SK-N-SH treated with all-trans-retinoic acid at 6 μM for 48 hours (cell line): ENCODE results near the gene FDXR.

Source experiments
- ATAC-seq: fragments of 200-7000 bp; cut with Tn5 transposase; 3 replicates; pipeline ENCODE4 v1.9.1; 2020; ENCODE audit warnings: mild to moderate bottlenecking, moderate library complexity
- ARNTL ChIP-seq: fragments of 450-650 bp; formaldehyde crosslinking; IDR thresholded peaks from 2 replicates; pipeline ENCODE4 v1.5.0; 2020; ENCODE audit warnings: low read depth, mild to moderate bottlenecking, moderate library complexity, borderline replicate concordance
- BACH2 ChIP-seq: fragments of 250-450 bp; sonication (Bioruptor Pico); IDR thresholded peaks from 2 replicates; pipeline ENCODE4 v1.9.0; 2021; ENCODE audit warnings: mild to moderate bottlenecking, borderline replicate concordance
- CSDC2 ChIP-seq: fragments of 250-450 bp; sonication (Bioruptor Pico); IDR thresholded peaks from 2 replicates; pipeline ENCODE4 v1.5.0; 2020; ENCODE audit warnings: mild to moderate bottlenecking, moderate library complexity
- GLIS3 ChIP-seq: fragments of 250-450 bp; sonication (Bioruptor Pico); IDR thresholded peaks from 2 replicates; pipeline ENCODE4 v1.5.0; 2020; ENCODE audit warnings: mild to moderate bottlenecking, moderate library complexity
- ISL1 ChIP-seq: fragments of 250-450 bp; sonication (Bioruptor Pico); IDR thresholded peaks from 2 replicates; pipeline ENCODE4 v2.1.2; 2022; ENCODE audit warnings: mild to moderate bottlenecking, moderate library complexity
- OSR1 ChIP-seq: fragments of 250-450 bp; sonication (Bioruptor Pico); IDR thresholded peaks from 2 replicates; pipeline ENCODE4 v1.8.0; 2022; ENCODE audit warnings: moderate library complexity, mild to moderate bottlenecking, inconsistent platforms
- PPARA ChIP-seq: fragments of 250-450 bp; sonication (Bioruptor Pico); IDR thresholded peaks from 2 replicates; pipeline ENCODE4 v1.5.0; 2020; ENCODE audit warnings: mild to moderate bottlenecking, borderline replicate concordance
- RARB ChIP-seq: fragments of 250-450 bp; sonication (Bioruptor Pico); IDR thresholded peaks from 2 replicates; pipeline ENCODE4 v1.8.0; 2021; ENCODE audit warnings: mild to moderate bottlenecking, moderate library complexity
- SNAI2 ChIP-seq: fragments of 250-450 bp; sonication (Bioruptor Pico); IDR thresholded peaks from 2 replicates; pipeline ENCODE4 v1.5.0; 2020; ENCODE audit warnings: mild to moderate bottlenecking, moderate library complexity
- TCF4 ChIP-seq: fragments of 250-450 bp; sonication (Bioruptor Pico); IDR thresholded peaks from 2 replicates; pipeline ENCODE4 v1.8.0; 2021; ENCODE audit warnings: mild to moderate bottlenecking, moderate library complexity, borderline replicate concordance
- TOX ChIP-seq: fragments of 250-450 bp; sonication (Bioruptor Pico); IDR thresholded peaks from 2 replicates; pipeline ENCODE4 v1.8.0; 2021; ENCODE audit warnings: mild to moderate bottlenecking, moderate library complexity, borderline replicate concordance
- ZC3H10 ChIP-seq: fragments of 250-450 bp; sonication (Bioruptor Pico); IDR thresholded peaks from 2 replicates; pipeline ENCODE4 v1.5.1; 2021; ENCODE audit warnings: mild to moderate bottlenecking, moderate library complexity
- ZFP3 ChIP-seq: fragments of 250-450 bp; sonication (Bioruptor Pico); IDR thresholded peaks from 2 replicates; pipeline ENCODE4 v1.5.0; 2020; ENCODE audit warnings: mild to moderate bottlenecking, moderate library complexity
- ZFP30 ChIP-seq: fragments of 450-650 bp; formaldehyde crosslinking; IDR thresholded peaks from 2 replicates; pipeline ENCODE4 v1.5.0; 2022; ENCODE audit warnings: mild to moderate bottlenecking, moderate library complexity
- ZNF565 ChIP-seq: fragments of 450-650 bp; formaldehyde crosslinking; conservative IDR thresholded peaks from 2 replicates; pipeline ENCODE4 v1.5.0; 2020; ENCODE audit warnings: low read depth, mild to moderate bottlenecking, moderate library complexity
- ZNF70 ChIP-seq: fragments of 450-650 bp; formaldehyde crosslinking; IDR thresholded peaks from 2 replicates; pipeline ENCODE4 v1.5.0; 2020; ENCODE audit warnings: mild to moderate bottlenecking, moderate library complexity
- ZNF8 ChIP-seq: fragments of 450-650 bp; formaldehyde crosslinking; IDR thresholded peaks from 2 replicates; pipeline ENCODE4 v1.5.0; 2020; ENCODE audit warnings: mild to moderate bottlenecking, moderate library complexity
- TF ChIP-seq, protein P1 (sequence below): fragments of 250-450 bp; sonication (Bioruptor Pico); IDR thresholded peaks from 2 replicates; pipeline ENCODE4 v1.8.0; 2021; ENCODE audit warnings: low read depth, mild to moderate bottlenecking, moderate library complexity, borderline replicate concordance
- TF ChIP-seq, protein P2 (sequence below): fragments of 250-450 bp; sonication (Bioruptor Pico); IDR thresholded peaks from 2 replicates; pipeline ENCODE4 v1.5.0; 2020; ENCODE audit warnings: mild to moderate bottlenecking, moderate library complexity
- TF ChIP-seq, protein P3 (sequence below): fragments of 250-450 bp; sonication (Bioruptor Pico); IDR thresholded peaks from 2 replicates; pipeline ENCODE4 v1.5.1; 2021; ENCODE audit warnings: mild to moderate bottlenecking, moderate library complexity
- TF ChIP-seq, protein P4 (sequence below): fragments of 250-450 bp; sonication (Bioruptor Pico); IDR thresholded peaks from 2 replicates; pipeline ENCODE4 v1.8.0; 2020; ENCODE audit warnings: mild to moderate bottlenecking, moderate library complexity, borderline replicate concordance

The FDXR gene

DNA sequence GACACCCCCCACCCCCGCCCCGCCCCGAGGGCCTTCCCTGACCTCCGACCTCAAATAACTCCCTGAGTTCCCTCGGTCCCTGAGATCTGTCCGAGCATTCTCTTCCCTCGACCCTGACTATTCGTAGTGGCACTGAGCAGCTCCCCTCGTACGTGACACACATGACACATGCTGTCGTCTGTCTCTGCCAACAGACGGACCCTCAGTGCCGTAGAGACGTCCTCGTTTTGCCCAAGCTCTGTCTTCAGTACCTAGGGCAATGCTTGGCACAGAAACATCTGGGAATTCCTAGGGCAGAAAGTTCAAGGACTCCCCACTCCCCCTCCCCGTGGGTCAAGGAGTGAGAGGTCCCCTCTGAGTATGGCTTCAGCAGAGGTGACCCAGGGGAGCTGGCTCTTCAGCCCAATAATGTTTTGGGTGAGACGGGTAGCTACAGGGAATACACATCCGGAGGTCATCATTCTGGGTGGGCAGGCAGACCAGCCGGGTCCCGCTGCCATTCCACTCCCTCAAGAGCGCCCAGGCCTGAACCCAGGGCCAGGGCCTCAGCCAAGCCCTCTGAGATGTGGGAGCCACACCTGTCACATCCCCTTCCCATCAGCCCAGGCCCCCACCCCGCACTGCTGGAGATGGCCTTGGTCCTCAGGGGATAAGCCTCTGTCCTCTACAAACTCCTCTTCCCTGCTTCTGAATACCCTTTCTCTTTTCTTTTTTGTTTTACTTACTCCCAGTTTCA is 21.3 kb upstream of the FDXR start:
- TF ChIP-seq TCF4 (CRISPR knock-in tag) (no peak), ZFP3 (CRISPR knock-in tag) (no peak), GLIS3 (CRISPR knock-in tag) (no peak), ZFP30 (no peak), ISL1 (no peak), SNAI2 (CRISPR knock-in tag) (no peak), BACH2 (no peak), RARB (CRISPR knock-in tag) (no peak), ARNTL (CRISPR knock-in tag) (no peak), OSR1 (CRISPR knock-in tag) (no peak)
- TF ChIP-seq, protein P1, sequence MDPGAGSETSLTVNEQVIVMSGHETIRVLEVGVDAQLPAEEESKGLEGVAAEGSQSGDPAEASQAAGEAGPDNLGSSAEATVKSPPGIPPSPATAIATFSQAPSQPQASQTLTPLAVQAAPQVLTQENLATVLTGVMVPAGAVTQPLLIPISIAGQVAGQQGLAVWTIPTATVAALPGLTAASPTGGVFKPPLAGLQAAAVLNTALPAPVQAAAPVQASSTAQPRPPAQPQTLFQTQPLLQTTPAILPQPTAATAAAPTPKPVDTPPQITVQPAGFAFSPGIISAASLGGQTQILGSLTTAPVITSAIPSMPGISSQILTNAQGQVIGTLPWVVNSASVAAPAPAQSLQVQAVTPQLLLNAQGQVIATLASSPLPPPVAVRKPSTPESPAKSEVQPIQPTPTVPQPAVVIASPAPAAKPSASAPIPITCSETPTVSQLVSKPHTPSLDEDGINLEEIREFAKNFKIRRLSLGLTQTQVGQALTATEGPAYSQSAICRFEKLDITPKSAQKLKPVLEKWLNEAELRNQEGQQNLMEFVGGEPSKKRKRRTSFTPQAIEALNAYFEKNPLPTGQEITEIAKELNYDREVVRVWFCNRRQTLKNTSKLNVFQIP (CRISPR knock-in tag): no peak
- TF ChIP-seq, protein P2, sequence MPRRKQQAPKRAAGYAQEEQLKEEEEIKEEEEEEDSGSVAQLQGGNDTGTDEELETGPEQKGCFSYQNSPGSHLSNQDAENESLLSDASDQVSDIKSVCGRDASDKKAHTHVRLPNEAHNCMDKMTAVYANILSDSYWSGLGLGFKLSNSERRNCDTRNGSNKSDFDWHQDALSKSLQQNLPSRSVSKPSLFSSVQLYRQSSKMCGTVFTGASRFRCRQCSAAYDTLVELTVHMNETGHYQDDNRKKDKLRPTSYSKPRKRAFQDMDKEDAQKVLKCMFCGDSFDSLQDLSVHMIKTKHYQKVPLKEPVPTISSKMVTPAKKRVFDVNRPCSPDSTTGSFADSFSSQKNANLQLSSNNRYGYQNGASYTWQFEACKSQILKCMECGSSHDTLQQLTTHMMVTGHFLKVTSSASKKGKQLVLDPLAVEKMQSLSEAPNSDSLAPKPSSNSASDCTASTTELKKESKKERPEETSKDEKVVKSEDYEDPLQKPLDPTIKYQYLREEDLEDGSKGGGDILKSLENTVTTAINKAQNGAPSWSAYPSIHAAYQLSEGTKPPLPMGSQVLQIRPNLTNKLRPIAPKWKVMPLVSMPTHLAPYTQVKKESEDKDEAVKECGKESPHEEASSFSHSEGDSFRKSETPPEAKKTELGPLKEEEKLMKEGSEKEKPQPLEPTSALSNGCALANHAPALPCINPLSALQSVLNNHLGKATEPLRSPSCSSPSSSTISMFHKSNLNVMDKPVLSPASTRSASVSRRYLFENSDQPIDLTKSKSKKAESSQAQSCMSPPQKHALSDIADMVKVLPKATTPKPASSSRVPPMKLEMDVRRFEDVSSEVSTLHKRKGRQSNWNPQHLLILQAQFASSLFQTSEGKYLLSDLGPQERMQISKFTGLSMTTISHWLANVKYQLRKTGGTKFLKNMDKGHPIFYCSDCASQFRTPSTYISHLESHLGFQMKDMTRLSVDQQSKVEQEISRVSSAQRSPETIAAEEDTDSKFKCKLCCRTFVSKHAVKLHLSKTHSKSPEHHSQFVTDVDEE (CRISPR knock-in tag): no peak
- TF ChIP-seq, protein P3, sequence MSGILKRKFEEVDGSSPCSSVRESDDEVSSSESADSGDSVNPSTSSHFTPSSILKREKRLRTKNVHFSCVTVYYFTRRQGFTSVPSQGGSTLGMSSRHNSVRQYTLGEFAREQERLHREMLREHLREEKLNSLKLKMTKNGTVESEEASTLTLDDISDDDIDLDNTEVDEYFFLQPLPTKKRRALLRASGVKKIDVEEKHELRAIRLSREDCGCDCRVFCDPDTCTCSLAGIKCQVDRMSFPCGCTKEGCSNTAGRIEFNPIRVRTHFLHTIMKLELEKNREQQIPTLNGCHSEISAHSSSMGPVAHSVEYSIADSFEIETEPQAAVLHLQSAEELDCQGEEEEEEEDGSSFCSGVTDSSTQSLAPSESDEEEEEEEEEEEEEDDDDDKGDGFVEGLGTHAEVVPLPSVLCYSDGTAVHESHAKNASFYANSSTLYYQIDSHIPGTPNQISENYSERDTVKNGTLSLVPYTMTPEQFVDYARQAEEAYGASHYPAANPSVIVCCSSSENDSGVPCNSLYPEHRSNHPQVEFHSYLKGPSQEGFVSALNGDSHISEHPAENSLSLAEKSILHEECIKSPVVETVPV (CRISPR knock-in tag): no peak
- ATAC-seq: no peak

DNA sequence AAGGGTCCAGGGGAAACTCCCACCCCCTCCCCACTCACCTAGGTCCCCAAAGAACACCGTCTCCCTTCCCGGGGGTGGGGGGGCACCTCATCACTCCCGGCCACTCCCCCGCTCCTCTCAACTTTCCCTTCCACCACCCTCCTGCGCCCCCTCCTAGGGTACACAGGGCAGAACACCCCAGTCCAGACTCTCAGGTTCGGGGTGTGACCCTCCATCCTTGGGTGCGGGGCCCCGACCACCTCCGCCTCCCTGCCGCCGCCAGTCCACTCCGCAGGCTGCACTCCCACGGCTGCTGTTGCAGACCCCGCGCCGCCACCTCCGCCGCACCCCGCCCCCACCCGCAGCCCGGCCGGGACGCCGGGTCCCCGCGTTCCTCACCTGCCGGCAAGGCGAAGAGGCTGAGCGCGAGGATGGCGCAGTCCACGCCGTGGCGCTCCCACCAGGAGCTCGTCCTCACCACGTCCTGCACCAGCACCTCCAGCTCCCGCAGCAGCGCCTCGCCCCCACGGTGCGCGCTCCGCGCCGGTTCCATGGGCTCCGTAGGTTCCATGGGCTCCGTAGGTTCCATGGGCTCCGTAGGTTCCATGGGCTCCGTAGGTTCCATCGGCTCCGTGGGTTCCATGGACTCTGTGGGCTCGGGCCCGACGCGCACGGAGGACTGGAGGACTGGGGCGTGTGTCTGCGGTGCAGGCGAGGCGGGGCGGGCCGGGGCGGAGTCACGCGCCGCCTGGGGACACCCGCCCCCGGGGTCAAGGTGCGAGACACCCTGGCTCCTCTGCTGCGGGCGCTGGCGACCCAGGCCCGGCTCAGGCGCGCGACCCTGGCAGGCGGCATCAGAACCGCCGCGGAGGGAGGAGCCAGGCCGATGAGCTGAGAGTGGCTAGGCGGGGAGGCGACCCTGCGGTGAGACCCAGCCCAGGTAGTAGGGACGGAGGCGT is 20.4 kb upstream of the FDXR start, which contains the start of gene FADS6:
TSS of gene FADS6 (minus strand) at position 660 of the 938 bp plus-strand sequence. CDS start at position 622, 38 bp downstream.
- peak; percentile 50 for ATAC-seq
- TF ChIP-seq, protein P4, sequence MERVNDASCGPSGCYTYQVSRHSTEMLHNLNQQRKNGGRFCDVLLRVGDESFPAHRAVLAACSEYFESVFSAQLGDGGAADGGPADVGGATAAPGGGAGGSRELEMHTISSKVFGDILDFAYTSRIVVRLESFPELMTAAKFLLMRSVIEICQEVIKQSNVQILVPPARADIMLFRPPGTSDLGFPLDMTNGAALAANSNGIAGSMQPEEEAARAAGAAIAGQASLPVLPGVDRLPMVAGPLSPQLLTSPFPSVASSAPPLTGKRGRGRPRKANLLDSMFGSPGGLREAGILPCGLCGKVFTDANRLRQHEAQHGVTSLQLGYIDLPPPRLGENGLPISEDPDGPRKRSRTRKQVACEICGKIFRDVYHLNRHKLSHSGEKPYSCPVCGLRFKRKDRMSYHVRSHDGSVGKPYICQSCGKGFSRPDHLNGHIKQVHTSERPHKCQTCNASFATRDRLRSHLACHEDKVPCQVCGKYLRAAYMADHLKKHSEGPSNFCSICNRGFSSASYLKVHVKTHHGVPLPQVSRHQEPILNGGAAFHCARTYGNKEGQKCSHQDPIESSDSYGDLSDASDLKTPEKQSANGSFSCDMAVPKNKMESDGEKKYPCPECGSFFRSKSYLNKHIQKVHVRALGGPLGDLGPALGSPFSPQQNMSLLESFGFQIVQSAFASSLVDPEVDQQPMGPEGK (CRISPR knock-in tag): no peak
- TF ChIP-seq TOX (CRISPR knock-in tag): no peak
- no peak for TF ChIP-seq ZNF8 (CRISPR knock-in tag)

DNA sequence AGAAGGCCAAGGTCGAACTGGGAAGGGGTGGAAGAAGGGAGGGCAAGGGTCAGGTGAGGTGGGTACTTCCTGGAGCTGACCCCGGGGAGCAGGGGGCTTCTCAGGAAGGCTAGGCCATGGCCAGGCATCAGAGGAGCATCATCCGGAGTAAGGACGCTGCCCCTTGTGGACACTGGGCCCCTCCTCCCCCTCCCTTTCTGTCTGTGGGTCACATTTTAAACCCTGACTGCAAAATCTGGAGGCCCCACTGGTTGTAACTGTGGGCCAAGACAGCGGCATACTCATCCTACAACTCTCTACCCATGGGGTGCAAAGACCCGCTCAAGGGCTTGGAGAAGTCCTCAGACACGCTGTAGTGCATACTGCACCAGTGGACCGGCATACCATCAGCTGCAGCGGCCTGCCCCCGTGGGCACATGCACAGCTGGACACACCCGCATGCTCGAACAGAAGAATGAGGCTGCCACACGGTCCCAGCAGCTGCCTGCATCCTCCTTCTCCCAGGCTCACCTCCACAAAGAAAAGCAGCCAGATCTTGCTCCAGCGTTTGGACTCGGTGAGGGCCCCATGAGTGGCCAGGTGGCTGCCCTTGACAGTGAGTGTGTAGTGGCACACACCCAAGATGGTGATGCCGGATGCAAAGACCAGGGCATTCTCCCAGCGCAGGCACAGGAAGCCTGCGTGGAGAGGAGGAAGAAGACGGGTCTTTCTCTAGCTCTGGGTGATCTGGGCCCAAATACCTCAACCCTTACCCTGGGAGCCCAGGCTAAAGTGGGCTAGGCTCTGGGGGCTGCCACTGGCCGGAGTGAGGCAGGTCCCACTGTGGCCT is 19.4 kb upstream of the FDXR start:
- ATAC-seq: peak; percentile 12; the same call in 1 of the 3 replicates
- TF ChIP-seq PPARA (no peak), GLIS3 (CRISPR knock-in tag) (no peak), ZNF565 (no peak), TOX (CRISPR knock-in tag) (no peak), ARNTL (CRISPR knock-in tag) (no peak), ZFP30 (no peak), CSDC2 (CRISPR knock-in tag) (no peak), ZC3H10 (no peak), ZNF70 (CRISPR knock-in tag) (no peak)
- TF ChIP-seq, protein P1 (CRISPR knock-in tag): no peak
- TF ChIP-seq, protein P4 (CRISPR knock-in tag): no peak
